HG02973 (cell line): ENCODE results near the gene TENM4.
A peak's percentile ranks its signal among the peaks of the same experiment; 100 is the strongest.
"Not testable (repeated sequence)": the region's sequence is repeated elsewhere in the genome, so short reads cannot be mapped to it uniquely, and the experiment has no call there.

Source experiments
- ATAC-seq: cut with Tn5 transposase; IDR thresholded peaks from one replicate; pipeline ENCODE4 v1.9.1; 2021; ENCODE audit warnings: moderate library complexity; ENCODE audit not compliant: unreplicated experiment

The TENM4 gene

GRCh38 chr11:79220171-79220570, 220.7 kb downstream of the TENM4 start:
- ATAC-seq = no peak

- no peak for ATAC-seq
These were observed 221.4 kb downstream of the TENM4 start for GRCh38 chr11:79219186-79220045.

- no peak for ATAC-seq
These were observed 228.1 kb downstream of the TENM4 start for GRCh38 chr11:79212741-79213190.

GRCh38 chr11:79209540-79210266, 231.1 kb downstream of the TENM4 start:
- no peak for ATAC-seq

GRCh38 chr11:79208126-79208525, 232.7 kb downstream of the TENM4 start:
- peak; percentile 80 for ATAC-seq

GRCh38 chr11:79206951-79207350, 233.9 kb downstream of the TENM4 start:
- ATAC-seq = no peak

GRCh38 chr11:79205786-79206185, 235.0 kb downstream of the TENM4 start:
- ATAC-seq = no peak

- no peak for ATAC-seq
These were observed 239.0 kb downstream of the TENM4 start for GRCh38 chr11:79201677-79202347.

- no peak for ATAC-seq
These were observed 240.3 kb downstream of the TENM4 start for GRCh38 chr11:79200398-79201070.

GRCh38 chr11:79199729-79200354, 241.0 kb downstream of the TENM4 start:
- no peak for ATAC-seq

GRCh38 chr11:79198898-79199250, 242.0 kb downstream of the TENM4 start:
- ATAC-seq = no peak

GRCh38 chr11:79198203-79198897, 242.5 kb downstream of the TENM4 start:
- ATAC-seq = no peak

GRCh38 chr11:79196950-79197349, 243.9 kb downstream of the TENM4 start:
- ATAC-seq = no peak

- ATAC-seq = no peak
These were observed 245.6 kb downstream of the TENM4 start for GRCh38 chr11:79195209-79195608.

- no peak for ATAC-seq
These were observed 247.0 kb downstream of the TENM4 start for GRCh38 chr11:79193663-79194310.

GRCh38 chr11:79192836-79193235, 248.0 kb downstream of the TENM4 start:
- no peak for ATAC-seq

- ATAC-seq = not testable (repeated sequence)
These were observed 249.1 kb downstream of the TENM4 start for GRCh38 chr11:79191716-79192115.

- ATAC-seq = not testable (repeated sequence)
These were observed 250.3 kb downstream of the TENM4 start for GRCh38 chr11:79190553-79190952.

GRCh38 chr11:79189601-79190000, 251.2 kb downstream of the TENM4 start:
- no peak for ATAC-seq
